ENCODE results near the gene APOH.

- TF ChIP-seq YY1 (IDR thresholded peaks at IDR 0.05; ENCODE audit: insufficient read depth, insufficient read length) (no peak), ZNF274 (IDR thresholded peaks at IDR 0.05; ENCODE audit: low read depth, low read length) (no peak), SUZ12 (IDR thresholded peaks at IDR 0.05; ENCODE audit: extremely low read depth, insufficient read depth, insufficient read length) (no peak)
These were observed 21.5 kb upstream of the APOH start for GRCh38 chr17:66250686-66251085.

Data from NT2/D1 (cell line).